ENCODE measurements around the gene ANK3. TPM values are rescaled to one million over a fixed set of nuclear protein-coding genes. Genes with fewer than 3 reads are reported as not detected.

The ANK3 gene
- polyA plus RNA-seq, 1 donor (not counting 4 experiments of a cell fraction or from before 2014, with no cell fraction given): 8.3 TPM

- Histone ChIP-seq H3K27ac (ENCODE audit: control insufficient read depth, insufficient read depth, low read length) (no peak overlapping the region), H3K9me3 (ENCODE audit: control insufficient read depth, low read depth, low read length) (no peaks in the 10 kb centered on the region), H3K4me3 (ENCODE audit: control insufficient read depth in 2 of 3, extremely low read depth in 1 of 3, insufficient read depth in 2 of 3, low read depth in 1 of 3, low read length in 3 of 3) (no peak overlapping the region), H3K27me3 (ENCODE audit: control insufficient read depth, extremely low read depth, insufficient read depth, low read length) (no peaks in the 10 kb centered on the region), H3K4me2 (ENCODE audit: control insufficient read depth, extremely low read depth, insufficient read depth, low read depth, low read length) (no peak overlapping the region), H3K79me2 (ENCODE audit: control insufficient read depth, insufficient read depth, low read length) (no peaks in the 10 kb centered on the region), H3K9ac (ENCODE audit: control insufficient read depth, extremely low read depth, insufficient read depth, low read length) (no peak overlapping the region), H2AFZ (ENCODE audit: control insufficient read depth, low read length) (no peak overlapping the region), H4K20me1 (ENCODE audit: control insufficient read depth, extremely low read depth, insufficient read depth, low read length) (no peaks in the 10 kb centered on the region), H3K36me3 (ENCODE audit: control insufficient read depth in 2 of 2, extremely low read depth in 1 of 2, insufficient read depth in 2 of 2, low read length in 2 of 2) (no peaks in the 10 kb centered on the region), H3K9me1 (ENCODE audit: control insufficient read depth, extremely low read depth, insufficient read depth, low read length) (no peaks in the 10 kb centered on the region), H3K4me1 (ENCODE audit: control insufficient read depth, extremely low read depth, insufficient read depth, low read length) (no peaks in the 10 kb centered on the region)
- dilution Hi-C loops (cut with MboI; ENCODE audit: extremely low pct_ligation_motif_present, low sequenced_read_pairs): no loop called here
- no peak for TF ChIP-seq EZH2 (IDR thresholded peaks at IDR 0.05; ENCODE audit: low read length)
- TF ChIP-seq, protein P1, sequence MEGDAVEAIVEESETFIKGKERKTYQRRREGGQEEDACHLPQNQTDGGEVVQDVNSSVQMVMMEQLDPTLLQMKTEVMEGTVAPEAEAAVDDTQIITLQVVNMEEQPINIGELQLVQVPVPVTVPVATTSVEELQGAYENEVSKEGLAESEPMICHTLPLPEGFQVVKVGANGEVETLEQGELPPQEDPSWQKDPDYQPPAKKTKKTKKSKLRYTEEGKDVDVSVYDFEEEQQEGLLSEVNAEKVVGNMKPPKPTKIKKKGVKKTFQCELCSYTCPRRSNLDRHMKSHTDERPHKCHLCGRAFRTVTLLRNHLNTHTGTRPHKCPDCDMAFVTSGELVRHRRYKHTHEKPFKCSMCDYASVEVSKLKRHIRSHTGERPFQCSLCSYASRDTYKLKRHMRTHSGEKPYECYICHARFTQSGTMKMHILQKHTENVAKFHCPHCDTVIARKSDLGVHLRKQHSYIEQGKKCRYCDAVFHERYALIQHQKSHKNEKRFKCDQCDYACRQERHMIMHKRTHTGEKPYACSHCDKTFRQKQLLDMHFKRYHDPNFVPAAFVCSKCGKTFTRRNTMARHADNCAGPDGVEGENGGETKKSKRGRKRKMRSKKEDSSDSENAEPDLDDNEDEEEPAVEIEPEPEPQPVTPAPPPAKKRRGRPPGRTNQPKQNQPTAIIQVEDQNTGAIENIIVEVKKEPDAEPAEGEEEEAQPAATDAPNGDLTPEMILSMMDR (optimal IDR thresholded peaks at IDR 0.05 in 1 of 3, IDR thresholded peaks at IDR 0.05 in 1 of 3, conservative IDR thresholded peaks at IDR 0.05 in 1 of 3; ENCODE audit: extremely low read depth in 1 of 3, insufficient read depth in 2 of 3, low read length in 3 of 3): no peak
- FAIRE-seq (no peak), DNase-seq (ENCODE audit: low read depth, low spot score) (no peak)
These were observed 112.0 kb downstream of the ANK3 start for GRCh38 chr10:60277656-60278055.

DNA sequence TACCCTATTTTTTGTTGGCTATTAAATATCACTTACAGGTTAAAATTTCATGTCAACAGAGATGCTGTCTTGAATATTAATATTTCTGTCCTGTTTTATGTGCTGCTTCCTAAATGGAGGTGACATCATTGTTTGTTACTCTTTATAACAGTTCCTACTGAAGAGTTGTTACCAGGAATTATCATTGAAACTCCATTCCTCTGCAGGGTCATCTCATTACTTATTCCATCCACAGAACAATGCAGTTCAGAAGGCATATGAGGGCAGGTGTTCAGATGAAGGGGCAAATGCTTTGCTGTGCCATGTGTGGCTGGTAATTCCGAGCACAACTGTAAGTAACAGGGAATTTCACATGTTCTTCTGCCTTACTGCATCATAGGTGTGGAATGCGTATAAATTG lies 113.4 kb downstream of the ANK3 start:
- Histone ChIP-seq H3K36me3 (ENCODE audit: control insufficient read depth in 2 of 2, extremely low read depth in 1 of 2, insufficient read depth in 2 of 2, low read length in 2 of 2) (no peaks in the 10 kb centered on the region), H4K20me1 (ENCODE audit: control insufficient read depth, extremely low read depth, insufficient read depth, low read length) (no peaks in the 10 kb centered on the region), H2AFZ (ENCODE audit: control insufficient read depth, low read length) (no peak overlapping the region), H3K27ac (ENCODE audit: control insufficient read depth, insufficient read depth, low read length) (no peak overlapping the region), H3K79me2 (ENCODE audit: control insufficient read depth, insufficient read depth, low read length) (no peaks in the 10 kb centered on the region), H3K9ac (ENCODE audit: control insufficient read depth, extremely low read depth, insufficient read depth, low read length) (no peak overlapping the region), H3K4me3 (ENCODE audit: control insufficient read depth in 2 of 3, extremely low read depth in 1 of 3, insufficient read depth in 2 of 3, low read depth in 1 of 3, low read length in 3 of 3) (no peak overlapping the region), H3K4me2 (ENCODE audit: control insufficient read depth, extremely low read depth, insufficient read depth, low read depth, low read length) (no peak overlapping the region), H3K9me1 (ENCODE audit: control insufficient read depth, extremely low read depth, insufficient read depth, low read length) (no peaks in the 10 kb centered on the region), H3K9me3 (ENCODE audit: control insufficient read depth, low read depth, low read length) (no peaks in the 10 kb centered on the region), H3K27me3 (ENCODE audit: control insufficient read depth, extremely low read depth, insufficient read depth, low read length) (no peaks in the 10 kb centered on the region), H3K4me1 (ENCODE audit: control insufficient read depth, extremely low read depth, insufficient read depth, low read length) (no peaks in the 10 kb centered on the region)
- TF ChIP-seq, protein P1 (optimal IDR thresholded peaks at IDR 0.05 in 1 of 3, IDR thresholded peaks at IDR 0.05 in 1 of 3, conservative IDR thresholded peaks at IDR 0.05 in 1 of 3; ENCODE audit: extremely low read depth in 1 of 3, insufficient read depth in 2 of 3, low read length in 3 of 3): no peak
- no peak for TF ChIP-seq EZH2 (IDR thresholded peaks at IDR 0.05; ENCODE audit: low read length)
- DNase-seq (ENCODE audit: low read depth, low spot score): no peak
- FAIRE-seq: no peak
- dilution Hi-C loops (cut with MboI; ENCODE audit: extremely low pct_ligation_motif_present, low sequenced_read_pairs): no loop called here

All from keratinocyte (primary cell).